ENCODE data around the gene SAMD7. TPM values are rescaled to one million over a fixed set of nuclear protein-coding genes. Genes with fewer than 3 reads are reported as not detected.

The SAMD7 gene
- total and polyA plus RNA-seq, 9 of the 15 experiments (the other 6 are each of a cell fraction or from before 2014, with no cell fraction given): not detected

DNA sequence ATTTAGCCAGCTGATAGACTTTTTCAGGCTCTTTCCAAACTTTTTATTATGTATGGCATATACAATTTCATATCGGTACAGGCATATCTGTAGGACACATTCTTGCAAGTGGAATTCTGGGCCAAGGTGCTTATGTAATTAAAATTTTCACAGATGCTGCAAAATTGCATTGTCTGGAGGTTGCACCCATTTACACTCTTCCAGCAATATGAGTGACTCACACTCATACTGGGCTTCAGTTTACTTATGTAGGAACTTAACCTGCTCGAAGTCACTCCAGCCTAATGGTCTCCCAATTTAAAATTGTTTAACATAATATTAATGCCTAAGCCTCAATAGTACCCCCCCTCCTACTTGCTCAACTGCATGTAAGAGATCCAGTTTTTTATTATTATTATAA lies 44.0 kb downstream of the SAMD7 start:
- H3K27ac ChIP-seq (ENCODE audit: extremely low read depth, low read depth, low read length): no peak overlapping the region
- TF ChIP-seq, protein P1, sequence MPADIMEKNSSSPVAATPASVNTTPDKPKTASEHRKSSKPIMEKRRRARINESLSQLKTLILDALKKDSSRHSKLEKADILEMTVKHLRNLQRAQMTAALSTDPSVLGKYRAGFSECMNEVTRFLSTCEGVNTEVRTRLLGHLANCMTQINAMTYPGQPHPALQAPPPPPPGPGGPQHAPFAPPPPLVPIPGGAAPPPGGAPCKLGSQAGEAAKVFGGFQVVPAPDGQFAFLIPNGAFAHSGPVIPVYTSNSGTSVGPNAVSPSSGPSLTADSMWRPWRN (IDR thresholded peaks at IDR 0.05; ENCODE audit: low read depth): no peak
- TF ChIP-seq, protein P2, sequence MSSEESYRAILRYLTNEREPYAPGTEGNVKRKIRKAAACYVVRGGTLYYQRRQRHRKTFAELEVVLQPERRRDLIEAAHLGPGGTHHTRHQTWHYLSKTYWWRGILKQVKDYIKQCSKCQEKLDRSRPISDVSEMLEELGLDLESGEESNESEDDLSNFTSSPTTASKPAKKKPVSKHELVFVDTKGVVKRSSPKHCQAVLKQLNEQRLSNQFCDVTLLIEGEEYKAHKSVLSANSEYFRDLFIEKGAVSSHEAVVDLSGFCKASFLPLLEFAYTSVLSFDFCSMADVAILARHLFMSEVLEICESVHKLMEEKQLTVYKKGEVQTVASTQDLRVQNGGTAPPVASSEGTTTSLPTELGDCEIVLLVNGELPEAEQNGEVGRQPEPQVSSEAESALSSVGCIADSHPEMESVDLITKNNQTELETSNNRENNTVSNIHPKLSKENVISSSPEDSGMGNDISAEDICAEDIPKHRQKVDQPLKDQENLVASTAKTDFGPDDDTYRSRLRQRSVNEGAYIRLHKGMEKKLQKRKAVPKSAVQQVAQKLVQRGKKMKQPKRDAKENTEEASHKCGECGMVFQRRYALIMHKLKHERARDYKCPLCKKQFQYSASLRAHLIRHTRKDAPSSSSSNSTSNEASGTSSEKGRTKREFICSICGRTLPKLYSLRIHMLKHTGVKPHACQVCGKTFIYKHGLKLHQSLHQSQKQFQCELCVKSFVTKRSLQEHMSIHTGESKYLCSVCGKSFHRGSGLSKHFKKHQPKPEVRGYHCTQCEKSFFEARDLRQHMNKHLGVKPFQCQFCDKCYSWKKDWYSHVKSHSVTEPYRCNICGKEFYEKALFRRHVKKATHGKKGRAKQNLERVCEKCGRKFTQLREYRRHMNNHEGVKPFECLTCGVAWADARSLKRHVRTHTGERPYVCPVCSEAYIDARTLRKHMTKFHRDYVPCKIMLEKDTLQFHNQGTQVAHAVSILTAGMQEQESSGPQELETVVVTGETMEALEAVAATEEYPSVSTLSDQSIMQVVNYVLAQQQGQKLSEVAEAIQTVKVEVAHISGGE (CRISPR knock-in tag; IDR thresholded peaks at IDR 0.05): no peak
- TF ChIP-seq ZC3H4 (CRISPR knock-in tag; IDR thresholded peaks at IDR 0.05; ENCODE audit: borderline replicate concordance): no peak
- TF ChIP-seq ZKSCAN3 (CRISPR knock-in tag; IDR thresholded peaks at IDR 0.05): no peak
- DNase-seq (ENCODE audit: extremely low read depth in 1 of 4, low spot score in 3 of 4): no peak
- no peaks in the 10 kb centered on the region for H4K20me1 ChIP-seq (replicated peaks; ENCODE audit: control insufficient read depth, insufficient read depth, low read length)
- no peaks in the 10 kb centered on the region for H3K9me3 ChIP-seq (replicated peaks; ENCODE audit: control insufficient read depth, insufficient read depth, low read depth, low read length)
- H3K36me3 ChIP-seq (ENCODE audit: control insufficient read depth, insufficient read depth, low read length): no peaks in the 10 kb centered on the region
- intact Hi-C loops (cut with micrococcal nuclease): no loop called here
- in situ Hi-C loops (cut with MboI): loop anchor here (25.0 kb wide), 1 partner anchor 818 kb away; no protein-coding TSS in a partner anchor
- H3K9ac ChIP-seq (ENCODE audit: insufficient read depth in 1 of 2, low read depth in 2 of 2, low read length in 2 of 2): no peak overlapping the region
- H3K4me3 ChIP-seq: no peak overlapping the region
- no peak for FAIRE-seq
- peaks cover 3 to 14% of the 10 kb centered on the region in 2 experiments; a peak in 4 of 5 replicates for H3K4me1 ChIP-seq (replicated peaks in 1 of 2; ENCODE audit: control insufficient read depth in 2 of 2, insufficient read depth in 2 of 2, low read length in 2 of 2)
- ATAC-seq: no peak
- H2AFZ ChIP-seq (ENCODE audit: low read depth, low read length): no peak overlapping the region
- ChIA-PET CTCF (ENCODE audit: low intra/inter-chr PET ratio) (no interaction called here), POLR2A (no interaction called here)
- no peak overlapping the region for H3K4me2 ChIP-seq (ENCODE audit: insufficient read depth, low read length)
- H3K79me2 ChIP-seq (ENCODE audit: control insufficient read depth, insufficient read depth, low read length): no peaks in the 10 kb centered on the region
- WGBS (ENCODE audit: insufficient coverage, low coverage, missing lambda C conversion rate): 47% methylated on average over 2 of the region's 2 CpGs
- BruUV-seq (replicated peaks): no TSS peak
- no peaks in the 10 kb centered on the region for H3K9me1 ChIP-seq (ENCODE audit: control insufficient read depth, insufficient read depth, low read length)
- H3K27me3 ChIP-seq (ENCODE audit: control insufficient read depth in 2 of 2, insufficient read depth in 2 of 2, low read length in 2 of 2): no peaks in the 10 kb centered on the region

Data from K562 (cell line).